Stimulated activated CD4-positive, alpha-beta T cell treated with anti-CD3 and anti-CD28 coated beads, Interleukin-4, amount 100 ng/mL, for 48 hours (primary cell): Measurements from ENCODE around the gene ZBED2.
"Not testable (repeated sequence)": the region's sequence is repeated elsewhere in the genome, so short reads cannot be mapped to it uniquely, and the experiment has no call there.

ENCODE experiments used
- DNase-seq, 2 donors: peaks; one replicate each; pipeline ENCODE4 v3.0.0-alpha.2; 2020; ENCODE audit warnings: low read depth in 2 of 2

The ZBED2 gene

DNA sequence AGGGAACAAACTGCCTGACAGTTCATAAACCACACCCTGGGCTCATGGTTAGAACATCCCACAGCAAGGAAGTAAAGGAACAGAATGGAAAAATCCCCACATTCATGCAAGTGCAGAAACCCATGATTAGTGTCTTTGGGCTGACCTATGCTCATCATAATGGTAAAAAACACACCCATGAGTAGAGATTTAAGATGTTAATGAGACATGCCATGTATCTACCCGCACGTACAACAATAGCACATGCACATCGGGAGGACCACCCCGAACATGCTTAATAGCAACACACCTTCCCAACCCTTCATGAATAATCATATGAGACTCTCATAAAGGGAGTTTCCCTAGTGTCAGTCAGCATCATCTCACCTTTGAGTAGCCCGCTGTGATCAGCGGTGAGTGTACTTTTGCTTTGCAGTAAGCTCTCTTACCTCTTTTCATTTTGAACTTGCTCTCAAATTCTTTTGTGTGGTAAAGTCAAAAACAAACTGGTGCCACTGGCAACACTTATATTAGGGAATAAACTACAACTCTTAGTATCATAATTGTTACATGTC, 23.2 kb downstream of the ZBED2 start:
- DNase-seq, result no peak

DNA sequence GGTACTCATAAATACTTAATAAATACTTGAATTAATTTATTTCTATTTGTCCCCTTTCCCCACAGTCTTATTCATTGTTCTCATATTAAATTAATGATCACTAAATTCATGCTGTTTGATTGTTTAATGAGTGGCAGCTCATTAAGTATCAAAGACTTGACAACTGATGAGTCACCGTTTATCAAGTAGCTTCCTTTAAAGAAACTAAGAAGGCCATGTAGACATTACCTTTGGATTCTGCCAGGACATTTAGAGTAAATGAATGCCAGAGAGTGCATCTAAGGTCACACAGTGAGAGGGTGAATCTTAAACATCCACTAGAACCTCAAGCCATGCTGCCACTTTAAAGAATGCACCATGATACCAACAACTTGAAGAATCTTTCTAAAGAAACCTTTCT, 23.9 kb downstream of the ZBED2 start:
- DNase-seq, result no peak

- no peak for DNase-seq
These were observed 24.6 kb downstream of the ZBED2 start for GRCh38 chr3:111570404-111571030.

DNA sequence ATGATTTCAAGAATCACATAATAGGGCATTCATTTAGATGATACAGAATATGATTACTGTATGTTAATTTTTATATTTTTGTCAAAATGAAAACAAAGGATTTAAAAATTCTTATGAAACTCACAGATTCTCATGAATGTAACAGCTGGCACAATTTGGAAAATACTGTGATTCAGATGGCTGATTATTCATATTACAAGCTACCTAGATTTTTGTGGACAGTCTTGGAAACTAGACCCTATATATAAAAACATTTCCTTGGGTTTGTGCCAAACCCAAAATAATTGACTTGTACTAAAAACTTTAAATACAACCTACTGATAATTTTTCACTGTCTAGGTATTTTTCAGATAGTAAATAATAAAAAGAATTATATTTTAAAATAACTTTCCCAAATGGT, 26.2 kb downstream of the ZBED2 start:
- DNase-seq, result no peak

DNA sequence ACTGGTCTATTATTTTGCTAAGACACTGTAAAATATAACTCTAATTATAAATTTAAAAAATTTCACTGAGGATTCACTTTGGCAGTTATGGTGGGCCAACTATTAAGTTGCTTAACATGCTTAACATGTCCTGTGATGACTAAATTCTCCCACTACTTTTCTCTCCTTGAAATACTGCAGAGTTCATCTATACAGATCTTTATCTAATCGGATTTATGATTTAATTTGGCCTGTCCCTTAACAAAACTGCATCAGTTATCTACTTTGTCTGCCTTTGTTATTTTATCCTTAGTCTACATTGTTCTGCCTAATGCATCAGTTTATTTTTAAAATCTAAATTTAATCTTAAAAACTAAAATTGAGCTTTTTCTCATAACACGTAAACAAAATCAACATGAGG, 26.8 kb downstream of the ZBED2 start:
- DNase-seq, result no peak

- DNase-seq, result no peak
These were observed 28.3 kb downstream of the ZBED2 start for GRCh38 chr3:111566844-111567243.

DNA sequence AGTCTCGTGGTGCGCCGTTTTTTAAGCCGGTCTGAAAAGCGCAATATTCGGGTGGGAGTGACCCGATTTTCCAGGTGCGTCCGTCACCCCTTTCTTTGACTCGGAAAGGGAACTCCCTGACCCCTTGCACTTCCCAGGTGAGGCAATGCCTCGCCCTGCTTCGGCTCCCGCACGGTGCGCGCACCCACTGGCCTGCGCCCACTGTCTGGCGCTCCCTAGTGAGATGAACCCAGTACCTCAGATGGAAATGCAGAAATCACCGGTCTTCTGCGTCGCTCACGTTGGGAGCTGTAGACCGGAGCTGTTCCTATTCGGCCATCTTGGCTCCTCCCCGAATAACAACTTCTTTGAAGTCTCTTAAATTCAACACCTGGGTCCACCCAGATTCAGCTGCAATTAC, 33.2 kb downstream of the ZBED2 start:
- not testable (repeated sequence) for DNase-seq

GRCh38 chr3:111548756-111549155, 46.4 kb downstream of the ZBED2 start:
- no peak for DNase-seq

- no peak for DNase-seq
These were observed 47.1 kb downstream of the ZBED2 start for GRCh38 chr3:111548092-111548491.

GRCh38 chr3:111547631-111548030, 47.5 kb downstream of the ZBED2 start:
- no peak for DNase-seq

GRCh38 chr3:111545349-111545748, 49.8 kb downstream of the ZBED2 start:
- DNase-seq, result no peak
